ENCODE data around the gene PFN1.

DNA sequence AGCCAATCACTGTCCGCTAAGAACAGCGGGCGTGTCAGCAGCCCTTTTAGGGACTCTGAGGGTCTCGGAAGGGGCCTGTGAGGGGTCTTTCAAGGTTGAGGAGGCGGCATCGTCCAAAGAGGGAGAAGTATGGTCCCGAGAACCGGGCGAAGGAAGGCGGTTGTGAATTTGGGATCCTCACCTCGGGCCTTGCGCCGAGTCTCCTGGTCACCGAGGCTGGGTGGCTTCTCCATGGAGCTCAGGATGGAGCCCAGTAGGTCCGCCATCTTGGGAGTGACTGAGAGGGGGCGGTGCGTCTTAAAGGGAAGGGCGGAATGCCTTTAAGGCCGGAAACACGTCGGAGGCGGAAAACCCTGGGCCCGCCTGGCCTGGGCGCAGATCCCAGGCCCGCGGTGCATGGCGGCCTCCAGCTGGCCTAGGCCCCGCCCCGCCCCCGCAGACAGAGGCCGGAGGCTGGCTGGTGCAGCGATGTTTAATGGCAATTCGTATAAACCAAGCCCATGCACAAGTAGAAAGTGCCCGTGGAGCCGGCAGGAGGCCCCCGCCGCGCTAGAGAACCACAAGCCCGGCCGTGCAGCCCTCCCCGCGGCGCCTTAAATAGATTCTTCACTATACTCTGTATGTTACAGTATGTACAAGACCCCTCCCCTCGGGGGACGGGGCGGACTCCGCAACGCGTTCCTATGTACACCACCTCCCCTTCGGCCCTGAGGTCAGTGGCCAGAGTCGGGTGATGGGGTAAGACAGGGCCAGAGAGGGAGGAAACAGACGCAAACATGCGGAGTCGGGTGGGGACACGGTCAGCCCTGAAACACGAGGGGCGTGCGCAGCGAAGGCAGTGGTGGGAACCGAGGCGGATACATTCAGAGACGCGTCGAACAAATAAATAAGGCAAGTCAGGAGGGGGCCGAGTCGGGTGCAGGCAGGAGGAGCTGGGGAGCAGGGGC is 19.5 kb upstream of the PFN1 start, which contains the start of gene SPAG7:
- TF ChIP-seq, protein P1, sequence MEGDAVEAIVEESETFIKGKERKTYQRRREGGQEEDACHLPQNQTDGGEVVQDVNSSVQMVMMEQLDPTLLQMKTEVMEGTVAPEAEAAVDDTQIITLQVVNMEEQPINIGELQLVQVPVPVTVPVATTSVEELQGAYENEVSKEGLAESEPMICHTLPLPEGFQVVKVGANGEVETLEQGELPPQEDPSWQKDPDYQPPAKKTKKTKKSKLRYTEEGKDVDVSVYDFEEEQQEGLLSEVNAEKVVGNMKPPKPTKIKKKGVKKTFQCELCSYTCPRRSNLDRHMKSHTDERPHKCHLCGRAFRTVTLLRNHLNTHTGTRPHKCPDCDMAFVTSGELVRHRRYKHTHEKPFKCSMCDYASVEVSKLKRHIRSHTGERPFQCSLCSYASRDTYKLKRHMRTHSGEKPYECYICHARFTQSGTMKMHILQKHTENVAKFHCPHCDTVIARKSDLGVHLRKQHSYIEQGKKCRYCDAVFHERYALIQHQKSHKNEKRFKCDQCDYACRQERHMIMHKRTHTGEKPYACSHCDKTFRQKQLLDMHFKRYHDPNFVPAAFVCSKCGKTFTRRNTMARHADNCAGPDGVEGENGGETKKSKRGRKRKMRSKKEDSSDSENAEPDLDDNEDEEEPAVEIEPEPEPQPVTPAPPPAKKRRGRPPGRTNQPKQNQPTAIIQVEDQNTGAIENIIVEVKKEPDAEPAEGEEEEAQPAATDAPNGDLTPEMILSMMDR (IDR thresholded peaks at IDR 0.05) = peak in 1 of 4 experiments; percentile 13
- TF ChIP-seq POLR2AphosphoS5 (IDR thresholded peaks at IDR 0.05) (peak; percentile 83 to 91 (median 85)), EP300 (IDR thresholded peaks at IDR 0.05) (no peak)
